DMS 273 (cell line): ENCODE results near the gene FBLN7.
A peak's percentile ranks its signal among the peaks of the same experiment; 100 is the strongest.
"Not testable (repeated sequence)": the region's sequence is repeated elsewhere in the genome, so short reads cannot be mapped to it uniquely, and the experiment has no call there.

ENCODE experiments used
- DNase-seq: peaks from one replicate; lab custom pipeline; 2025; ENCODE audit not compliant: unreplicated experiment; lab: John Stamatoyannopoulos, UW

Gene FBLN7

GRCh38 chr2:112181571-112182290 is 43.5 kb downstream of the FBLN7 start:
- no peak for DNase-seq

- no peak for DNase-seq
These were observed 44.4 kb downstream of the FBLN7 start for GRCh38 chr2:112182581-112183034.

- DNase-seq = no peak
These were observed 45.3 kb downstream of the FBLN7 start for GRCh38 chr2:112183327-112184025.

GRCh38 chr2:112184121-112184520 is 45.9 kb downstream of the FBLN7 start:
- DNase-seq = no peak

- DNase-seq = no peak
These were observed 46.9 kb downstream of the FBLN7 start for GRCh38 chr2:112185131-112185530.

- no peak for DNase-seq
These were observed 49.0 kb downstream of the FBLN7 start for GRCh38 chr2:112187046-112187715.

- DNase-seq = no peak
These were observed 49.8 kb downstream of the FBLN7 start for GRCh38 chr2:112187805-112188596.

- no peak for DNase-seq
These were observed 50.9 kb downstream of the FBLN7 start for GRCh38 chr2:112189001-112189556.

GRCh38 chr2:112194028-112194427 is 55.8 kb downstream of the FBLN7 start:
- no peak for DNase-seq

- no peak for DNase-seq
These were observed 56.3 kb downstream of the FBLN7 start for GRCh38 chr2:112194482-112194881.

GRCh38 chr2:112195167-112195766 is 57.1 kb downstream of the FBLN7 start:
- DNase-seq = no peak

- DNase-seq = no peak
These were observed 57.8 kb downstream of the FBLN7 start for GRCh38 chr2:112195950-112196349.

GRCh38 chr2:112197868-112198267 is 59.7 kb downstream of the FBLN7 start:
- DNase-seq = no peak

GRCh38 chr2:112198780-112199179 is 60.6 kb downstream of the FBLN7 start:
- DNase-seq = no peak

GRCh38 chr2:112199188-112199587 is 61.0 kb downstream of the FBLN7 start:
- DNase-seq = no peak

GRCh38 chr2:112201696-112202430 is 63.7 kb downstream of the FBLN7 start:
- DNase-seq = no peak

GRCh38 chr2:112204411-112204810 is 66.2 kb downstream of the FBLN7 start:
- peak; percentile 18 for DNase-seq

GRCh38 chr2:112207905-112208304 is 69.7 kb downstream of the FBLN7 start:
- DNase-seq = not testable (repeated sequence)

GRCh38 chr2:112216167-112216566 is 78.0 kb downstream of the FBLN7 start:
- DNase-seq = peak; percentile 18

GRCh38 chr2:112217854-112218253 is 79.7 kb downstream of the FBLN7 start:
- no peak for DNase-seq
